NCI-H1105 treated with DMSO at 0.1 percent for 48 hours (cell line): ENCODE results near the gene NRN1L.

Experiments
- DNase-seq: peaks from one replicate; lab custom pipeline; 2025; lab: John Stamatoyannopoulos, UW

The NRN1L gene

GRCh38 chr16:67935402-67936123 lies 50.9 kb downstream of the NRN1L start:
- DNase-seq, result peak; percentile 91
